Activated T-cell treated with anti-CD3 and anti-CD28 coated beads, Interleukin-2, amount 50 U/mL, for 48 hours (primary cell): ENCODE measurements around the gene HSPB9.

Source experiments
- DNase-seq, 2 experiments: peaks; one replicate each; pipeline ENCODE4 v3.0.0-alpha.2; 2020

The HSPB9 gene

GRCh38 chr17:42122371-42123303, at the start of gene HSPB9:
Gene HSPB9, plus strand, starts transcription at chr17:42122804. Its CDS starts 47 bp downstream, at chr17:42122851.
- no peak for DNase-seq

GRCh38 chr17:42075789-42076188, 46.8 kb upstream of the HSPB9 start:
- no peak for DNase-seq

- no peak for DNase-seq
These were observed 45.6 kb upstream of the HSPB9 start for GRCh38 chr17:42076797-42077559.

- no peak for DNase-seq
These were observed 44.8 kb upstream of the HSPB9 start for GRCh38 chr17:42077755-42078154.

GRCh38 chr17:42078396-42079043, 44.1 kb upstream of the HSPB9 start:
- DNase-seq: no peak

GRCh38 chr17:42079541-42079940, 43.1 kb upstream of the HSPB9 start:
- no peak for DNase-seq

GRCh38 chr17:42081516-42082129, 41.0 kb upstream of the HSPB9 start:
- no peak for DNase-seq

- no peak for DNase-seq
These were observed 35.4 kb upstream of the HSPB9 start for GRCh38 chr17:42087042-42087701.

- DNase-seq: no peak
These were observed 34.6 kb upstream of the HSPB9 start for GRCh38 chr17:42087736-42088705.

GRCh38 chr17:42088736-42089135, 33.9 kb upstream of the HSPB9 start:
- no peak for DNase-seq

- DNase-seq: no peak
These were observed 31.4 kb upstream of the HSPB9 start for GRCh38 chr17:42090964-42091790.

GRCh38 chr17:42092939-42093338, 29.7 kb upstream of the HSPB9 start:
- no peak for DNase-seq

- DNase-seq: no peak
These were observed 28.1 kb upstream of the HSPB9 start for GRCh38 chr17:42094375-42095069.

GRCh38 chr17:42096360-42097111, 26.1 kb upstream of the HSPB9 start:
- DNase-seq: no peak

- peak; percentile 51 to 65 for DNase-seq
These were observed 24.6 kb upstream of the HSPB9 start, which contains the start of gene ZNF385C for GRCh38 chr17:42097691-42098631. Gene ZNF385C, minus strand, starts transcription at chr17:42098473. Its CDS starts 35,417 bp downstream, at chr17:42063056.

GRCh38 chr17:42098730-42099399, 23.7 kb upstream of the HSPB9 start:
- no peak for DNase-seq
